K562 (cell line): ENCODE results near the gene B3GALT4. TPM values are rescaled to one million over a fixed set of nuclear protein-coding genes. Genes with fewer than 3 reads are reported as not detected.

Experiments used
- ASH1L ChIP-seq: fragments of 450-650 bp; IDR thresholded peaks from 2 replicates; pipeline ENCODE4 v1.6.1; 2018; ENCODE audit warnings: borderline replicate concordance, mild to moderate bottlenecking, low read depth; ENCODE audit not compliant: partially characterized antibody
- KLF6 ChIP-seq: fragments of 250-450 bp; sonication (Bioruptor Pico); IDR thresholded peaks from 2 replicates; pipeline ENCODE4 v1.4.0; 2020; ENCODE audit warnings: mild to moderate bottlenecking, moderate library complexity, borderline replicate concordance
- LCOR ChIP-seq: sonication (generic); formaldehyde crosslinking; IDR thresholded peaks from 2 replicates; pipeline ENCODE4 v1.8.0; 2022; ENCODE audit warnings: mild to moderate bottlenecking, missing genetic modification reagents
- PCBP1 ChIP-seq: fragments of 200-400 bp; formaldehyde crosslinking; IDR thresholded peaks from 2 replicates; pipeline ENCODE4 v1.6.1; 2018; ENCODE audit warnings: mild to moderate bottlenecking, low read depth, low read length; ENCODE audit not compliant: poor library complexity, severe bottlenecking
- PTRF ChIP-seq: fragments of 450-650 bp; IDR thresholded peaks from 2 replicates; pipeline ENCODE4 v1.6.1; 2016; ENCODE audit warnings: mild to moderate bottlenecking, missing genetic modification characterization, missing compliant biosample characterization
- RUNX1 ChIP-seq: sonication (generic); IDR thresholded peaks from 2 replicates; pipeline ENCODE4 v1.6.1; 2016; ENCODE audit warnings: antibody characterized with exemption, low read depth
- SIN3A ChIP-seq, 2 experiments: fragments of 150-350 bp in 1 of 2; IDR thresholded peaks; 2 replicates each; pipeline ENCODE4 v1.6.1; 2011 to 2016; ENCODE audit warnings: borderline replicate concordance in 2 of 2, low read depth in 2 of 2, low read length in 2 of 2, mild to moderate bottlenecking in 2 of 2, moderate library complexity in 2 of 2; ENCODE audit not compliant: control insufficient read depth in 1 of 2
- SIRT6 ChIP-seq: IDR thresholded peaks from one replicate; pipeline ENCODE4 v1.6.1; 2012; ENCODE audit warnings: low read depth, mild to moderate bottlenecking, control low read depth, inconsistent platforms, low read length, moderate library complexity
- SMC3 ChIP-seq: conservative IDR thresholded peaks from 2 replicates; pipeline ENCODE4 v1.6.1; 2011; ENCODE audit warnings: low read depth, low read length, improper control_type of control experiment; ENCODE audit not compliant: insufficient read depth
- SUPT5H ChIP-seq: fragments of 450-650 bp; IDR thresholded peaks from 2 replicates; pipeline ENCODE4 v1.6.1; 2016
- TOE1 ChIP-seq, 2 experiments: fragments of 450-650 bp in 1 of 2; sonication (generic) in 1 of 2; formaldehyde crosslinking in 1 of 2; IDR thresholded peaks; 2 replicates each; pipeline versions ENCODE4 v1.7.1 to v1.8.0; 2016 to 2022; ENCODE audit warnings: borderline replicate concordance in 2 of 2, mild to moderate bottlenecking in 2 of 2, antibody characterized with exemption in 1 of 2, inconsistent platforms in 1 of 2, low read depth in 1 of 2, missing genetic modification reagents in 1 of 2, moderate library complexity in 1 of 2
- ZNF133 ChIP-seq: fragments of 250-450 bp; sonication (Bioruptor Pico); IDR thresholded peaks from 2 replicates; pipeline ENCODE4 v1.4.0; 2020; ENCODE audit warnings: mild to moderate bottlenecking
- ZNF175 ChIP-seq: fragments of 200-800 bp; sonication (Bioruptor generic); IDR thresholded peaks from 2 replicates; pipeline ENCODE4 v1.6.1; 2016; ENCODE audit warnings: low read depth, mild to moderate bottlenecking, missing genetic modification characterization, missing compliant biosample characterization
- ZNF316 ChIP-seq: fragments of 450-650 bp; IDR thresholded peaks from 2 replicates; pipeline ENCODE4 v1.6.1; 2016
- polyA plus RNA-seq, 8 experiments: library from polyadenylated mRNA; depleted of rRNA in 4 of 8; stranded (reverse) in 5 of 8; unstranded in 3 of 8; fragments of >200 nt; fragmentation: Nextera tagmentation in 2 of 8; fragmentation: Illumina TruSeq in 1 of 8; extraction: Ambion mirVana in 2 of 8; extraction: Trizol in 1 of 8; gene quantifications; 2 replicates each; pipeline versions ENCODE4 v1.2.1 to v1.2.3, GENCODE V29; 2011 to 2014; ENCODE audit warnings: inconsistent platforms in 1 of 8, missing spikeins in 1 of 8
- total RNA-seq, 7 experiments: library from RNA; depleted of rRNA in 6 of 7; stranded (reverse); fragments of >200 nt in 6 of 7; fragmentation: Illumina TruSeq in 2 of 7; extraction: Trizol in 2 of 7; gene quantifications; 2 replicates each; pipeline versions ENCODE4 v1.2.1 to v1.2.3, GENCODE V29; 2011 to 2021; ENCODE audit warnings: low replicate concordance in 1 of 7
- TF ChIP-seq, protein P1 (sequence below): fragments of 450-650 bp; IDR thresholded peaks from 2 replicates; pipeline ENCODE4 v1.7.1; 2018; ENCODE audit warnings: mild to moderate bottlenecking, low read depth; ENCODE audit not compliant: partially characterized antibody
- TF ChIP-seq, protein P2 (sequence below): sonication (generic); formaldehyde crosslinking; IDR thresholded peaks from 2 replicates; pipeline ENCODE4 v1.8.0; 2023; ENCODE audit warnings: mild to moderate bottlenecking, missing genetic modification reagents
- TF ChIP-seq, protein P3 (sequence below): fragments of 250-450 bp; sonication (Bioruptor Pico); IDR thresholded peaks from 2 replicates; pipeline ENCODE4 v1.8.0; 2022; ENCODE audit warnings: inconsistent platforms, mild to moderate bottlenecking, moderate library complexity, borderline replicate concordance

B3GALT4 gene
- total and polyA plus RNA-seq, 9 of the 15 experiments (the other 6 are each of a cell fraction or from before 2014, with no cell fraction given): 0.11 to 1.3 (median 0.53) TPM; not detected in 1

DNA sequence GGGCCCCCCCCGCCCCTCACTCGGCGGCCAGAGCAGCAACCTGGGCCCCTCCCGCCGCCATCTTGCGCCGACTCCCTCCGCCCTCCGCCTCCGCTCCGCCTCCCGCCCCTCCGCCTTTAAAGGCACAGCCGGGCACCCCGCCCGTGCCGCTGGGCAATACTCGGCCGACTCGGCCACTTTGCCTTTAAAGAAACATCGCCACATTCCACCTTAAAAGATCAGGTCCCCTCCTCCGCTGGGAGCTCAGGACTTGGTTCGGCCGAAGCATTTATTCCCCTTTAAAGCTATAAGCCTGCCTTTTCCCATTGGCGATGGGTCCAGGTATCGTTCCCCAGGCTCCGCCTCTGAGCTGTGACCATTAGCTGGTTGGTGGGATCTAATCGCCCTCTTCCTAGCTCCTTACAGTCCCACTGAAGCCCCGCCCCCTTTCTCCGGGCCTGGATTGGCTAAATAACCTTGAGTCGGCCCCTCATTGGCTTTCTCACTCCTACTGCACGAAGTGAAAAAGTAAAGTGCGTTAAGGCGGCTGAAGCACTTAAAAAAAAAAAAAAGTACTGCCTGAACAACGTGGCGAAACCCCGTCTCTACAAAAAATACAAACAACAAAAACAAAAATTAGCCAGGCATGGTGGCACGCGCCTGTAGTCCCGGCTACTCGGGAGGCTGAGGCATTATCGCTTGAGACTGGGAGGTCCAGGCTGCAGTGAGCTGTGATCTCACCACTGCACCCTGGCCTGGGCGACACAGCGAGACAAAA, 40.9 kb downstream of the B3GALT4 start, which contains the start of gene ZBTB22 (continued):
- TF ChIP-seq SMC3 (no peak), ZNF316 (no peak), SUPT5H (peak; percentile 77), ASH1L (peak; percentile 80), SIN3A (IDR thresholded peaks at IDR 0.05; ENCODE audit: borderline replicate concordance in 2 of 2, control insufficient read depth in 1 of 2, low read depth in 2 of 2, low read length in 2 of 2) (peak; percentile 34 to 42; a peak in 1 of 4 replicates), PCBP1 (no peak), SIRT6 (no peak), PTRF (tag) (no peak), LCOR (CRISPR knock-in tag) (no peak), ZNF175 (CRISPR knock-in tag) (no peak), KLF6 (no peak), RUNX1 (no peak), ZNF133 (no peak), TOE1 (IDR thresholded peaks at IDR 0.05; ENCODE audit: borderline replicate concordance) (peak; percentile 95), TOE1 (CRISPR knock-in tag; IDR thresholded peaks at IDR 0.05; ENCODE audit: borderline replicate concordance, low read depth) (no peak)
- TF ChIP-seq, protein P1, sequence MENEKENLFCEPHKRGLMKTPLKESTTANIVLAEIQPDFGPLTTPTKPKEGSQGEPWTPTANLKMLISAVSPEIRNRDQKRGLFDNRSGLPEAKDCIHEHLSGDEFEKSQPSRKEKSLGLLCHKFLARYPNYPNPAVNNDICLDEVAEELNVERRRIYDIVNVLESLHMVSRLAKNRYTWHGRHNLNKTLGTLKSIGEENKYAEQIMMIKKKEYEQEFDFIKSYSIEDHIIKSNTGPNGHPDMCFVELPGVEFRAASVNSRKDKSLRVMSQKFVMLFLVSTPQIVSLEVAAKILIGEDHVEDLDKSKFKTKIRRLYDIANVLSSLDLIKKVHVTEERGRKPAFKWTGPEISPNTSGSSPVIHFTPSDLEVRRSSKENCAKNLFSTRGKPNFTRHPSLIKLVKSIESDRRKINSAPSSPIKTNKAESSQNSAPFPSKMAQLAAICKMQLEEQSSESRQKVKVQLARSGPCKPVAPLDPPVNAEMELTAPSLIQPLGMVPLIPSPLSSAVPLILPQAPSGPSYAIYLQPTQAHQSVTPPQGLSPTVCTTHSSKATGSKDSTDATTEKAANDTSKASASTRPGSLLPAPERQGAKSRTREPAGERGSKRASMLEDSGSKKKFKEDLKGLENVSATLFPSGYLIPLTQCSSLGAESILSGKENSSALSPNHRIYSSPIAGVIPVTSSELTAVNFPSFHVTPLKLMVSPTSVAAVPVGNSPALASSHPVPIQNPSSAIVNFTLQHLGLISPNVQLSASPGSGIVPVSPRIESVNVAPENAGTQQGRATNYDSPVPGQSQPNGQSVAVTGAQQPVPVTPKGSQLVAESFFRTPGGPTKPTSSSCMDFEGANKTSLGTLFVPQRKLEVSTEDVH: no peak
- TF ChIP-seq, protein P2, sequence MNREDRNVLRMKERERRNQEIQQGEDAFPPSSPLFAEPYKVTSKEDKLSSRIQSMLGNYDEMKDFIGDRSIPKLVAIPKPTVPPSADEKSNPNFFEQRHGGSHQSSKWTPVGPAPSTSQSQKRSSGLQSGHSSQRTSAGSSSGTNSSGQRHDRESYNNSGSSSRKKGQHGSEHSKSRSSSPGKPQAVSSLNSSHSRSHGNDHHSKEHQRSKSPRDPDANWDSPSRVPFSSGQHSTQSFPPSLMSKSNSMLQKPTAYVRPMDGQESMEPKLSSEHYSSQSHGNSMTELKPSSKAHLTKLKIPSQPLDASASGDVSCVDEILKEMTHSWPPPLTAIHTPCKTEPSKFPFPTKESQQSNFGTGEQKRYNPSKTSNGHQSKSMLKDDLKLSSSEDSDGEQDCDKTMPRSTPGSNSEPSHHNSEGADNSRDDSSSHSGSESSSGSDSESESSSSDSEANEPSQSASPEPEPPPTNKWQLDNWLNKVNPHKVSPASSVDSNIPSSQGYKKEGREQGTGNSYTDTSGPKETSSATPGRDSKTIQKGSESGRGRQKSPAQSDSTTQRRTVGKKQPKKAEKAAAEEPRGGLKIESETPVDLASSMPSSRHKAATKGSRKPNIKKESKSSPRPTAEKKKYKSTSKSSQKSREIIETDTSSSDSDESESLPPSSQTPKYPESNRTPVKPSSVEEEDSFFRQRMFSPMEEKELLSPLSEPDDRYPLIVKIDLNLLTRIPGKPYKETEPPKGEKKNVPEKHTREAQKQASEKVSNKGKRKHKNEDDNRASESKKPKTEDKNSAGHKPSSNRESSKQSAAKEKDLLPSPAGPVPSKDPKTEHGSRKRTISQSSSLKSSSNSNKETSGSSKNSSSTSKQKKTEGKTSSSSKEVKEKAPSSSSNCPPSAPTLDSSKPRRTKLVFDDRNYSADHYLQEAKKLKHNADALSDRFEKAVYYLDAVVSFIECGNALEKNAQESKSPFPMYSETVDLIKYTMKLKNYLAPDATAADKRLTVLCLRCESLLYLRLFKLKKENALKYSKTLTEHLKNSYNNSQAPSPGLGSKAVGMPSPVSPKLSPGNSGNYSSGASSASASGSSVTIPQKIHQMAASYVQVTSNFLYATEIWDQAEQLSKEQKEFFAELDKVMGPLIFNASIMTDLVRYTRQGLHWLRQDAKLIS (CRISPR knock-in tag): no peak
- TF ChIP-seq, protein P3, sequence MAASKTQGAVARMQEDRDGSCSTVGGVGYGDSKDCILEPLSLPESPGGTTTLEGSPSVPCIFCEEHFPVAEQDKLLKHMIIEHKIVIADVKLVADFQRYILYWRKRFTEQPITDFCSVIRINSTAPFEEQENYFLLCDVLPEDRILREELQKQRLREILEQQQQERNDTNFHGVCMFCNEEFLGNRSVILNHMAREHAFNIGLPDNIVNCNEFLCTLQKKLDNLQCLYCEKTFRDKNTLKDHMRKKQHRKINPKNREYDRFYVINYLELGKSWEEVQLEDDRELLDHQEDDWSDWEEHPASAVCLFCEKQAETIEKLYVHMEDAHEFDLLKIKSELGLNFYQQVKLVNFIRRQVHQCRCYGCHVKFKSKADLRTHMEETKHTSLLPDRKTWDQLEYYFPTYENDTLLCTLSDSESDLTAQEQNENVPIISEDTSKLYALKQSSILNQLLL (CRISPR knock-in tag): no peak
